Aorta (tissue), 5 donors: Measurements from ENCODE around the gene MILR1. TPM values are rescaled to one million over a fixed set of nuclear protein-coding genes. Genes with fewer than 3 reads are reported as not detected.

Source experiments
- ATAC-seq: fragments of 200-7000 bp; cut with Tn5 transposase; one replicate; pipeline ENCODE4 v1.9.1; 2022; ENCODE audit warnings: moderate library complexity; ENCODE audit not compliant: low FRiP score
- DNase-seq, 2 donors: peaks; one replicate each; pipeline ENCODE4 v3.0.0-alpha.2; 2020
- H3K27ac ChIP-seq, 2 donors: one replicate each; pipeline ENCODE4 v1.5.1; 2013; ENCODE audit warnings: low read length in 2 of 2, mild to moderate bottlenecking in 2 of 2, moderate library complexity in 2 of 2, control low read depth in 1 of 2, inconsistent platforms in 1 of 2, low read depth in 1 of 2
- H3K27me3 ChIP-seq, 2 donors: one replicate each; pipeline ENCODE4 v1.6.1; 2013; ENCODE audit warnings: control low read depth in 1 of 2, low read length in 1 of 2, mild to moderate bottlenecking in 1 of 2, moderate library complexity in 1 of 2; ENCODE audit not compliant: insufficient read depth in 2 of 2, control insufficient read depth in 1 of 2
- H3K36me3 ChIP-seq, 2 donors: one replicate each; pipeline ENCODE4 v1.6.1; 2013; ENCODE audit warnings: control low read depth in 1 of 2, low read length in 1 of 2, mild to moderate bottlenecking in 1 of 2; ENCODE audit not compliant: insufficient read depth in 2 of 2, control insufficient read depth in 1 of 2
- H3K4me1 ChIP-seq, 2 donors: one replicate each; pipeline ENCODE4 v1.6.1; 2013; ENCODE audit warnings: low read length in 2 of 2, control low read depth in 1 of 2, mild to moderate bottlenecking in 1 of 2, moderate library complexity in 1 of 2; ENCODE audit not compliant: insufficient read depth in 2 of 2, control insufficient read depth in 1 of 2
- H3K4me3 ChIP-seq, 2 donors: one replicate each; pipeline ENCODE4 v1.5.1; 2013; ENCODE audit warnings: low read length in 2 of 2, control low read depth in 1 of 2, mild to moderate bottlenecking in 1 of 2
- H3K9me3 ChIP-seq: one replicate; pipeline ENCODE4 v1.6.1; 2013; ENCODE audit warnings: mild to moderate bottlenecking, low read length; ENCODE audit not compliant: control insufficient read depth
- WGBS, 2 donors: extraction: QIAGEN DNeasy Blood & Tissue Kit; methylation state at CpG; one replicate each; pipeline ENCODE4 v1.1.7; 2013; 5-methylcytosine and 5-hydroxymethylcytosine counted together
- intact Hi-C, 2 donors: fragments of 100-400 bp; cut with DNase I; formaldehyde crosslinking; loops; one replicate each; pipeline versions ENCODE4 v1.14.2 to v1.15.0; 2022
- polyA plus RNA-seq, 2 donors: library from polyadenylated mRNA; stranded (reverse); fragments of 200-250 nt; gene quantifications; one replicate each; pipeline ENCODE4 v1.2.3, GENCODE V29; 2013
- total RNA-seq, 2 donors: library from RNA; stranded (reverse); fragmentation: NEBNext Ultra II Directional; extraction: Animal tissue kit (Norgen Biotek cat#: 25700); gene quantifications; one replicate each; pipeline ENCODE4 v1.2.1, GENCODE V29; 2021
- donor health status: healthy with polysubstance abuse.
- donor health status: Bipolar disorder and iron deficiency.
- donor health status: DM: no; HTN: no; CAD: no.
- donor health status: DM: no; HTN: no; CAD: no.
- donor health status: DM: yes; HTN: yes; CAD: no.

MILR1 gene
- total and polyA plus RNA-seq, 4 donors: 12.0 to 29.8 (median 12.5) TPM

- H3K4me1 ChIP-seq: no peaks in the 10 kb centered on the region
- H3K27me3 ChIP-seq: peaks cover 0 to 1% of the 10 kb centered on the region in 2 donors
- H3K9me3 ChIP-seq: no peaks in the 10 kb centered on the region
- ATAC-seq: no peak
- no peak for DNase-seq
- H3K4me3 ChIP-seq: no peak overlapping the region
- intact Hi-C loops: loop anchor here in 1 of 2 donors (10.0 kb wide), 1 partner anchor 356 kb away; no protein-coding TSS in a partner anchor
- H3K36me3 ChIP-seq: peaks cover 12% of the 10 kb centered on the region in 2 donors
- WGBS, 2 donors: 66 to 67% methylated on average over 11 of the region's 11 CpGs
- no peak overlapping the region for H3K27ac ChIP-seq
Measured at GRCh38 chr17:64500862-64501765, 52.2 kb downstream of the MILR1 start.

- 46 to 53% methylated on average over 3 of the region's 3 CpGs for WGBS, 2 donors
- no peak overlapping the region for H3K27ac ChIP-seq
Measured at GRCh38 chr17:64502021-64502420, 53.1 kb downstream of the MILR1 start.

DNA sequence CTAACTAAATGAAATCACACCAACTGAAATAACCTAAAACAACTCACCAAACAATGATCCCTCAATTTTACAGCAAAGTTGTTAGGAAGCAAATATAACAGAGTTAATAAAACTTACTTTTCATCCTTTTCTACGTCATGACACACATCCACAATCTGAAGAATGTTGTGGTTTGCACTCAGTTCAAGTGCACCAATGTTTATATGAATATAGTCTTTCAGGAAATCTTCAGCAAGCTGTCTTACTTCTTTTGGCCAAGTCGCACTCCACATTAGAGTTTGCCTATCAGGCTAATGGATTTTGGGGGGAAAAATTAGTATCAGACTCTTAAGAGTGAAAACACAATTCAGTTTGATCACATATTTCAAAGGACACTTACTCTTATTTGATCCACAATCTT is 53.9 kb downstream of the MILR1 start:
- ATAC-seq: no peak
- DNase-seq: no peak
- H3K27ac ChIP-seq: no peak overlapping the region
- intact Hi-C loops: loop anchor here in 1 of 2 donors (10.0 kb wide), 1 partner anchor 358 kb away; no protein-coding TSS in a partner anchor
- H3K4me1 ChIP-seq: no peaks in the 10 kb centered on the region
- no peak overlapping the region for H3K4me3 ChIP-seq
- H3K9me3 ChIP-seq: no peaks in the 10 kb centered on the region
- H3K27me3 ChIP-seq: peaks cover 0 to 1% of the 10 kb centered on the region in 2 donors
- peaks cover 12% of the 10 kb centered on the region in 2 donors for H3K36me3 ChIP-seq
- WGBS, 2 donors: 61 to 63% methylated on average over 2 of the region's 2 CpGs

More at GRCh38 chr17:64502021-64502420, 53.1 kb downstream of the MILR1 start:
- Histone ChIP-seq H3K4me1 (no peaks in the 10 kb centered on the region), H3K27me3 (peaks cover 0 to 1% of the 10 kb centered on the region in 2 donors), H3K4me3 (no peak overlapping the region), H3K36me3 (peaks cover 12% of the 10 kb centered on the region in 2 donors), H3K9me3 (no peaks in the 10 kb centered on the region)
- intact Hi-C loops: loop anchor here in 1 of 2 donors (10.0 kb wide), 1 partner anchor 357 kb away; no protein-coding TSS in a partner anchor
- DNase-seq (no peak), ATAC-seq (no peak)

- Histone ChIP-seq H3K9me3 (no peaks in the 10 kb centered on the region), H3K4me3 (peak overlapping the region in 1 of 2 donors; percentile 62), H3K27ac (no peak overlapping the region), H3K36me3 (peaks cover 12% of the 10 kb centered on the region in 2 donors), H3K27me3 (peaks cover 0 to 1% of the 10 kb centered on the region in 2 donors), H3K4me1 (no peaks in the 10 kb centered on the region)
- intact Hi-C loops: loop anchor here in 1 of 2 donors (10.0 kb wide), 1 partner anchor 359 kb away; no protein-coding TSS in a partner anchor
- WGBS, 2 donors: 61 to 70% methylated on average over 5 of the region's 5 CpGs
- DNase-seq (no peak), ATAC-seq (no peak)
Measured at GRCh38 chr17:64503341-64503740, 54.4 kb downstream of the MILR1 start.

DNA sequence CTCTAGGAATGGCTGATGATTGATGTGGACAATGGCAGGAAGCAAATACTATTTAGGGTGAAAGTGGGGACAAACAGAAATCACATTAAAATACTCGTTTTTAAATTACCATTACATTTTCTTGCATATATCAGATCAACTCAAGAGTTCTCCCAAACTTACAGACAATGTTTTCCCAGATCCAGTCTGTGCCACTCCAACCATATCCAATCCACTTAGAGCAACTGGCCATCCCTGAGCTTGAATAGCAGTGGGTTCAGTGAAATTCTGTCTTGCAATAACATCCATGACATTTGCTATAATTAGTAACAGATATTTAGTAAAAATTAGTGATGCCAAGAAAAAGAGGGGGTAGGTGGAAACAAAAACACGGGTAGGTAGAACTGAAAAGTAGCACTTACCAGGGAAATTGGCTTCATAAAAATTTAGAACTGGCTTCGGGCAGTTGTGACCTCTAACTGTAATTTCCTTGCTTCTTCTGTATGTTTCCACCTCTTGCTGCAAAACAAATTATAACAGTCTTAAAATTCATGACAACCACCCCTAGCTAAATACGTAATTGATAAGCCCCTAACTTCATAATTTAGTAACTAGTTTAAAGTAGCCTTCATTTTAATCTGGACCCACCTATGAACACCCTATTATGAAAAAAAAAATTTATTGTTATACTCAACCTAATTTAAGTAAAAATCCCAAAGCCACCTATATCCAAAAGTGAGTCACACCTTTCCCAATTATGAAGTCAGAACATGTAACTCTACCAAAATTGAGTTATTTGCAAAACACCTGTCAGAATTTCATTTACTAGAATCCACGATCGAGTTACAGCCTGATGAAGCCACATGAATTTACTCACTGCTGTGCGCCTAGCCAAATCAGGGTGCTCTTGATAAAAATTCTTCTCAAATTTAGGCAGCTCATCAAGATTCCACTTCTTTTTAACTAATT is 55.2 kb downstream of the MILR1 start:
- no peak overlapping the region for H3K27ac ChIP-seq
- H3K4me3 ChIP-seq: peak overlapping the region; percentile 62 to 89
- peaks cover 12% of the 10 kb centered on the region in 2 donors for H3K36me3 ChIP-seq
- DNase-seq (no peak), ATAC-seq (no peak)
- WGBS, 2 donors: 6 to 7% methylated on average over 7 of the region's 7 CpGs
- intact Hi-C loops: loop anchor here in 1 of 2 donors (10.0 kb wide), 1 partner anchor 359 kb away; no protein-coding TSS in a partner anchor
- H3K9me3 ChIP-seq: no peaks in the 10 kb centered on the region
- peaks cover 0 to 1% of the 10 kb centered on the region in 2 donors for H3K27me3 ChIP-seq
- H3K4me1 ChIP-seq: no peaks in the 10 kb centered on the region

- Histone ChIP-seq H3K36me3 (peaks cover 11 to 12% of the 10 kb centered on the region in 2 donors), H3K4me3 (peak overlapping the region; percentile 62 to 89), H3K9me3 (no peaks in the 10 kb centered on the region), H3K4me1 (no peaks in the 10 kb centered on the region), H3K27ac (peak overlapping the region in 1 of 2 donors; percentile 81), H3K27me3 (peaks cover 0 to 1% of the 10 kb centered on the region in 2 donors)
- DNase-seq (no peak), ATAC-seq (no peak)
- intact Hi-C loops: loop anchor here in 1 of 2 donors (5.0 to 10.0 kb wide), 3 partner anchors 157 to 678 kb away; partner anchors contain the start of genes FTSJ3, PSMC5 and SMURF2
- WGBS, 2 donors: 0% methylated on average over 13 of the region's 13 CpGs
Measured at GRCh38 chr17:64504769-64505339, 55.9 kb downstream of the MILR1 start.

GRCh38 chr17:64505340-64506200 is 56.7 kb downstream of the MILR1 start:
- WGBS, 2 donors: 0 to 1% methylated on average over 74 to 76 of the region's 76 CpGs
- Histone ChIP-seq H3K27ac (peak overlapping the region; percentile 73 to 95), H3K4me1 (no peaks in the 10 kb centered on the region), H3K27me3 (peaks cover 0 to 1% of the 10 kb centered on the region in 2 donors), H3K4me3 (peak overlapping the region; percentile 62 to 89), H3K9me3 (no peaks in the 10 kb centered on the region), H3K36me3 (peaks cover 9 to 12% of the 10 kb centered on the region in 2 donors)
- peak; percentile 91 for ATAC-seq
- peak; percentile 95 for DNase-seq
- intact Hi-C loops: loop anchor here in 1 of 2 donors (5.0 to 10.0 kb wide), 3 partner anchors 157 to 678 kb away; partner anchors contain the start of genes FTSJ3, PSMC5 and SMURF2
